Stimulated activated CD4-positive, alpha-beta T cell treated with anti-CD3 and anti-CD28 coated beads, Interleukin-15, amount 100 ng/mL, for 48 hours (primary cell): Measurements from ENCODE around the gene IDE.
"Not testable (repeated sequence)": the region's sequence is repeated elsewhere in the genome, so short reads cannot be mapped to it uniquely, and the experiment has no call there.

Experiments
- DNase-seq, 2 donors: peaks; one replicate each; pipeline ENCODE4 v3.0.0-alpha.2; 2020; ENCODE audit warnings: low read depth in 2 of 2

The IDE gene

DNA sequence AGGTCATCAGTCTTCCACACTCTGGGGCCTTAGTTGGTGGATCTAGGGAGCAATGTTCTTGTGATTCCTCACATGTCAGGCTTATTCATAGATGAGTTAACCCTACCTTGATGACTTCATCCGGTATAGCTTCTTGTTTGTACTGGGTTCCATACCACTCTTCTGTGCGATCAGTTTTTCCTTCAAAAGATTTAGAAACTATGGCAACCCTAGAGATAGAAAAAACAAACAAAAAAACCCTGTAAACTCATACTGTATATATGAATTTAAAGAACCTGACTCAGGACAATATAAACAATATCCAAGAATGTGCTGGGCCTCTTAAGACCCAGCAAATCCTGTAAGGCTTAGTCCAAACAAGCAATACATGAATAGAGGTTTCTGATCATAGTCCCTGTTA is 83.5 kb downstream of the IDE start:
- DNase-seq: no peak

DNA sequence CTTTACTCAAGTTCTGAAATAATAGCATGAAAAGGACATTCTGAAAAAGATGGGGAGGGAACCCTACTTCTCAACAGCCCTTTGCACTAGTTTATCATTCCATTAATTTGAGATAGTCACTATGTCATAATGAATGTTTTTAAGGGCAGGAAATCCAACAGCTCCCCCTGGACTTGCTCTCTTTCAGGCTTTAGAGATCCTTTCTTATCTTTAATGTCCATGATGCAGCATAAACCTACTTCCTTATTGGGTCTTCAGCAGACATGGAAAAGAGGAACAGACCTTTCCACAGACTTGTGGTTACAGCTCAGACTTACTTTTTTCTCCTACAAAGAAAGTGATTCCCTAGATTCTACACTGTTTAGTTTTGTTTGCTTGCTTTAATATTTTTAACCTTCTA is 87.3 kb downstream of the IDE start:
- no peak for DNase-seq

DNA sequence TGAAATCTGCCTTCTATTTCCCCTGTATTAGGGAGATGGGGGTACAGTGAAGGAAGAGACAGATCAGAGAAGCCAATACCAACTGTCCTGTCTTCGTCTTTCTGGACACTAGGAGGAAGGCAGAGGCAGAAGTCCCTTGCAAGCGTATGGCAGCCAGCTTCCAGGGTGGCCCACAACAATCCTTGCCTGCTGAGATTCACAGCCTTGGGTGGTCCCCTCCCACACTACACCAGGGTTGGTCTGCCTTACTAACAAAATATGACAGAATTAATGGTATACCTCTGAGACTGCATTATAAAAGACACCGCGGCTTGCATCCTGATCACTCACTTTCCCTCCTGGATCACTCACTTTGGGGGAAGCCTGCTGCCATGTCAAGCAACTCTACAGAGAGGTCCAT is 90.4 kb downstream of the IDE start:
- DNase-seq: no peak

- no peak for DNase-seq
These were observed 93.5 kb downstream of the IDE start for GRCh38 chr10:92480413-92480812.

GRCh38 chr10:92479547-92479946 is 94.3 kb downstream of the IDE start:
- DNase-seq: no peak

DNA sequence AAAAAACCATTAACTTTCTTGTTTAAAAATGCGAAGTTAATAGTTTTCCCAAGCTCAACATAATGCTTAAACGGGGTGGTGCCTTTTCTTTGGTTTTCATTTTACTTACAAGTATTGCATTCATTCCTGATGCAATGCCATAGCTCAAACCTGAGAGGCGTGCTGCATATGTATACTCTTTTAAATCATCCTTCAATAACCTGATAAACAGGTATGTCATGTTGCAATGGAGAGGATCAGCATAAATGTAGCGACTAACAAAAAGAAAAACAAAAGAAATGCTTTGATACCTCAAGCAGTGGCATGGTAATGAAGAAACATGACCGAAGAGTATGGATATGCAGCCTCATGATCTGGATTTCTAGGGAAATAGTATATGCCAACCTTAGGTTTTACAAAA is 95.4 kb downstream of the IDE start:
- no peak for DNase-seq

DNA sequence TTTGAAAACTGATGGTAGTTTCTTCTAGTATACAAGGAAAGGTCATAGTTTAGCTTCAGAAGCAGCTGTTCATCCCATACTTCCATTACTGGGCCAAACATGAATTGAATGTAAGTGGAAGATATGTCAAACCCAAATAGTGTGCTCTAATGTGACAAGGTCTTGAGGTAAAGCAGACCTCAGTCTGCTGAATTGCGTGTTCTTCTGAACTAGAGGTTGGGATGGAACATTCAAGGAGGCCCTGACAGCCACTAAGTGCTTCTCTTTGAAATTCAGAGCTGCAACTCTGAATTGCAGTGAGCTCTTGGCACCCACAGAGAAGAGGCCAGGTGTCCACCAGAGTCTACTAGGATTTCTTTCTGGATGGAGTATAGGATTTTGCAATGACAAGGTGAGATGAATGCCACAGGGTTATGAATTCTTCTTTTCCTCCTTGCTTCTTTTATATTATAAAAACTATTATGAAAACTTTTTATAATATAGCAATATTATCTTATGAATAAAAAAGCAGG is 98.5 kb downstream of the IDE start:
- DNase-seq: no peak

DNA sequence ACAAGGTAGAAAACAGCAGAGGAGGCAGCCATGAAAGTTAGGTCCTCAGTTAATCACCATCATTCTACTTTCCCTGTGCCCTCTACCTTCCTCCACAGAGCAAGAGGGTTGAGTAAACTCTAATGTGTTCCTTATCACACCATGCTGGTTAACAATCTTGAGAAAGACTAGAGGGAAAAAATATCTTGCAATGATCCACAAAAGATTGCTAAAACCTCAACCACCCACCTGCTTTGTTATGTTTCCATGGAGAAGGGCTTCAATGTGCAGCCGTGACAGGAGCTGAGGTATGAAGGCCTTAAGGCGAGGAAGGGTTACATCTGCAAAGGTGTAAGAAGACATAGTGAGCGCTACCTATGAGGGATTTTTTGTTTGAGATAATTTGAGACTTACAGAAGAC is 103.9 kb downstream of the IDE start:
- no peak for DNase-seq

- no peak for DNase-seq
These were observed 109.5 kb downstream of the IDE start for GRCh38 chr10:92464364-92464763.

GRCh38 chr10:92463582-92463981 is 110.3 kb downstream of the IDE start:
- no peak for DNase-seq

GRCh38 chr10:92454955-92455354 is 118.9 kb downstream of the IDE start:
- DNase-seq: not testable (repeated sequence)

DNA sequence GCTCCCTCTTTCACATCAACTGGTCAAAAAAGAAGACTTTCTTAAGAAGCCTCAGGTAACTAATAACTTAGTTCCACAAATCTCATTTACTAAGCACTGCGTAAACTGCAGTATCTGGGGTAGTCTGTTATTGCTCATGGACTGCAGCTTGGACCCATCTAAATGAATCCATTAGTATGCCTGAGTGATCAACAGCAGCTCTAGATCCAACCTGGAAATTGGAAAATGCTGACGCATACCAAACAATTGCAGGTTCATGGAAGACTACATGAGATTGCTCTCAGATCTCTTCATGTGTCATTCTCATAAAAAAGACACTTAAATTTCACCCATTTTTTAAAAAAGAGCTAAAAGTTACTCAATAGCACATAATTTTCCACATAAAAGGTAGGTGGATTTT is 121.6 kb downstream of the IDE start:
- no peak for DNase-seq

- no peak for DNase-seq
These were observed 122.5 kb downstream of the IDE start for GRCh38 chr10:92451431-92451830.

GRCh38 chr10:92450896-92451295 is 123.0 kb downstream of the IDE start:
- no peak for DNase-seq

DNA sequence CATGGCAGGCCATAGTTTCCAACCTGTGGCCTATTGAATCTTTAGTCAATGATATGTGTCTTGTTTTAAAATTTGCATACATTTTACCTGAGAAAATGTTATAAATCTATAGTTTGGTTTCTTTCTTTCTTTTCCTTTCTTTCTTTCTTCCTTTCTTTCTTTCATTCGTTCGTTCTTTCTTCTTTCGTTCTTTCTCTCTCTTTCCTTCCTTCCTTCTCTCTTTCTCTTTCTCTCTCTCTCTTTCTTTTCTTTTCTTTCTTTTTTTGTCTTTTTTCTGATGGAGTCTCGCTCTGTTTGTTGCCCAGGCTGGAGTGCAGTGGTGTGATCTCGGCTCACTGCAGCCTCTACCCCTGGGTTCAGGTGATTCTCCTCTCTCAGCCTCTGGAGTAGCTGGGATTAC is 133.3 kb downstream of the IDE start:
- no peak for DNase-seq

DNA sequence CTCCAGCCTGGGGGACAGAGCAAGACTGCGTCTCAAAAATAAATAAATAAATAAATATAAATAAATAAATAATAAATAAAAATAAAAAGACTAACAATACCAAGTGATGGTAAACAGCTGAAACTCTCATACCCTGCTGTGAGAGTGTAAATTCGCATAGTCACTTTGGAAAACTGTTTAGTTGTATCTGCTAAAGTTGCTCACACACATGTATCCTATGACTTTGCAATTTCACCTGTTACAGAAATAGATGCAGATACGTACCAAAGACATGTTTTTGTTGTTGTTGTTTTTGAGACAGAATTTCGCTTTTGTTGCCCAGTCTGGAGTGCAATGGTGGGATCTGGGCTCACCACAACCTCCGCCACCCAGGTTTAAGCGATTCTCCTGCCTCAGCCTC is 135.7 kb downstream of the IDE start:
- DNase-seq: no peak

GRCh38 chr10:92436611-92437010 is 137.3 kb downstream of the IDE start:
- DNase-seq: no peak

DNA sequence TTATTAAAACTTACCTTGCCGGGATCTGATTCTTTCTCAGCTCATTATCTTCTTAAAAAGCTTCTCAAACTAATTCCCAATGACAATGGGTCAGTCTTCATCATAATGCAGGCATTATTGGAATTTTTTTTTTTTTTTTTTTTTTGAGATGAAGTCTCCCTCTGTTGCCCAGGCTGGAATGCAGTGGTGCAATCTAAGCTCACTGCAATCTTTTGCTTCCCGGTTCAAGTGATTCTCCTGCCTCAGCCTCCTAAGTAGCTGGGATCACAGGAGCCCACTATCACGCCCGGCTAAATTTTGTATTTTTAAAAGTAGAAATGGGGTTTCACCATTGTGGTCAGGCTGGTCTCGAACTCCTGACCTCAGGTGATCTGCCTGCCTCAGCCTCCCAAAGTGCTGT is 137.8 kb downstream of the IDE start:
- DNase-seq: not testable (repeated sequence)

- DNase-seq: no peak
These were observed 139.5 kb downstream of the IDE start for GRCh38 chr10:92434385-92434784.

DNA sequence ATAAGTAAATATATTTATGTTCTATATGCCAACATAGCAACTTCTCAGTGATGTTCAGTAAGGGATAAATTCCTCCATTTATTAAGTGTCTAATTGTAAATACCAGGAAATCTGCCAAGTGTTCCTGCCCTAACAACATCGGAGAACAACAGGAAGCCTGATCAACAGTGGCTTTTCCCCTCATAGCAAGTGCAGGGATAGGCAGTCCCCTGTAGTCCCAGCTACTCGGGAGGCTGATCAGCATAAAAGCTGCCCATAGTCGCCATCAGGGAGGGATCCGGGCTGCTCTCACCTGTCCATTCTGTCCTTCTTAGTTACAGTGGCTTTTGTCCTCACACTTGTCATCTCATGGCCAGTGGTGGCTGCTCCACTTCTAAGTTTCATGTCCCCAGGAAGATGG is 141.3 kb downstream of the IDE start:
- DNase-seq: no peak

DNA sequence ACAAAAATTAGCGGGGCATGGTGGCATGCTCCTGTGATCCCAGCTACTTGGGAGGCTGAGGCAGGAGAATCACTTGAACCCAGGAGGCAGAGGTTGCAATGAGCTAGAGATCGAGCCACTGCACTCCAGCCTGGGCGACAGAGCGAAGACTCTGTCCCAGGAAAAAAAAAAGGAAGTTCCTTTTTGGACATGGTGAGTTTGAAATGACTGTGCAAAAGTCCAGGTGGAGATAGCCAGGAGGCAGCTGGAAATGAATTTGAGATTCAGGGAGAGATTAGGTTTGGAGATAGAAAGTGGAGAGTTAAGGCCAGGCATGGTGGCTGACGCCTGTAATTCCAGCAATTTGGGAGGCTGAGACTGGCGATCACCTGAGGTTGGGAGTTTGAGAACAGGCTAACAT is 143.8 kb downstream of the IDE start:
- no peak for DNase-seq

- no peak for DNase-seq
These were observed 152.3 kb downstream of the IDE start for GRCh38 chr10:92421550-92421949.

DNA sequence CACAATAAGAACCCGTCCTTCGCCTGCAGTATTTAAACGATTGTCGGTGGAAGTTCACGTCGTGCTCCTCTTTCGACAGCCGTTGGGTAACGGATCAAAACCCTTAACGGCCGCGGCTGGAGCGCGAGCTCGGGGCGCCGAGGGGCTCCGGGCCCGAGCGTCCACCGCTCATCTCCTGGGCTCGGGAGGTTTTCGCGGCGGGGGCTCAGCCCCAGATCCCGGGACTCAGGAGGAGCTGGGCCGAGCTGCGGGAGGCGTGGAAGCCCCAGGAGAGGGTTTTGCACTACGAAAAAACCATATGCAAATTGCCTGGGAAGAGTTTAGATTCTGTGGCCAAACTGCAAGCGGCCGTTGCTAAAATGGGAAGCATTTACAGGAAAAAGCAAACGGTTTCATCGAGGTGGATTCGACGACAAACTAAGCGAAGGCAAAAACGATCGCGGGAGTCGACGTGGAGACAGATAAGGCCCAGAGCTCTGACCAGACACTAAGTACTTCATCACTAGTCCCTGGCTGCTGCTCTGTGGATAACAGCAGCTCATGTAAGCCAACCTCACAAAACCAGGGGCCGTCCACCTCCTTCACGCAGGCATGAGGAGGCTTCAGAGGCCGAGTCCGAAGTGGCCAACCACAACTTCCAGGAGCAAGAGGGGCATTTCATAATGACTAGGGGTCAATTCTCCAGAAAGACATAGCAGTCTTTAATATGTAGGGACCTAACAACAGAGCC is 153.2 kb downstream of the IDE start:
- DNase-seq: no peak
